Hippocampal formation (tissue), 2 donors: ENCODE measurements around the gene COA8.

Experiments
- DNase-seq, 2 donors: peaks; one replicate each; lab custom pipeline; 2025; lab: John Stamatoyannopoulos, UW

The COA8 gene

DNA sequence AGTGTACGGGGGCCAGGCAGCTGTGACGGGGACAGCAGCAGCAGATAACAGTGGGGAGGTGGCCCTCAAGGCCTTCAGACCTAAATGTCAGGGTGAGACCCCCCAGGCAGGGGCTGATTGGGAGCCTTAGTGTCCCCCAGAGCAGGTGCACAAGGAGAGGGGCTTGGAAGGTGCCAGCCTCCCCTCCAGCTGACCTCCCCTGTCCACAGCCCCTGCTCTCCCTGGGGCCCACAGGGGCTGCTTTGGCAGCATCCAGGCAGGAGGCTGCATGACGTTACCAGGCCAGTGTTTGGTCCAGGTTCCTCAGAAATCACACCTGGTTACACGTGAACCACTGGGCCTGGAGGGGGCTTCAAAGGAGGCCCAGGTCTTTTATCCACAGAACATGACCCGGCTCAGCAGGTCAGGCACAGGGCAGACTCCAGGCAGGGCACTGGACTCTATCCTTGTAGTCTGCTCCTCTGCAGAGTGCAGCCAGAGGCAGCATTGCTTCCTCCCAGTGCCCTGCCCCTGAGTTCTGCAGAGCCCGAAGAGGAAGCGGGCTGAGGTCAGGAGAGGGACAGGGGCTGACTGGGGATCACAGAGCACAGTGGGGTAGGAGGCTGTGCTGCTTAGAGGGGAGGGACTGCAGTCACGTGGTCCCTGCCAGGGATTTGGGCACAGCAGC lies 36.4 kb upstream of the COA8 start:
- DNase-seq = no peak

DNA sequence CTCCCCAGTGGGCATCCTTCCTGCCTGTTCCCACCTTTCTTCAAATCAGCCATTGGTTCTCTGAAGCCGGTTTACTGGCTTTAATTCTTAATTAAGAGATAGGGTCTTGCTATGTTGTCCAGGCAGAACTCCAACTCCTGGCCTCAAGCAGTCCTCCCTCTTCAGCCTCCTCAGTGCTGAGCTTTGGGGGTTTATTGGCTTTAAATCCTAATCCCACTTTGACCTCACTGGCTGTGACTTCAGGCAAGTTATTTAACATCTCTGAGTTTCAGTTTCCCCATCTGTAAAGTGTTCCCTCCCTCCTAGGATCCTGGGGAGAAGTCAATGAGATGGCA lies 35.9 kb upstream of the COA8 start:
- no peak for DNase-seq

DNA sequence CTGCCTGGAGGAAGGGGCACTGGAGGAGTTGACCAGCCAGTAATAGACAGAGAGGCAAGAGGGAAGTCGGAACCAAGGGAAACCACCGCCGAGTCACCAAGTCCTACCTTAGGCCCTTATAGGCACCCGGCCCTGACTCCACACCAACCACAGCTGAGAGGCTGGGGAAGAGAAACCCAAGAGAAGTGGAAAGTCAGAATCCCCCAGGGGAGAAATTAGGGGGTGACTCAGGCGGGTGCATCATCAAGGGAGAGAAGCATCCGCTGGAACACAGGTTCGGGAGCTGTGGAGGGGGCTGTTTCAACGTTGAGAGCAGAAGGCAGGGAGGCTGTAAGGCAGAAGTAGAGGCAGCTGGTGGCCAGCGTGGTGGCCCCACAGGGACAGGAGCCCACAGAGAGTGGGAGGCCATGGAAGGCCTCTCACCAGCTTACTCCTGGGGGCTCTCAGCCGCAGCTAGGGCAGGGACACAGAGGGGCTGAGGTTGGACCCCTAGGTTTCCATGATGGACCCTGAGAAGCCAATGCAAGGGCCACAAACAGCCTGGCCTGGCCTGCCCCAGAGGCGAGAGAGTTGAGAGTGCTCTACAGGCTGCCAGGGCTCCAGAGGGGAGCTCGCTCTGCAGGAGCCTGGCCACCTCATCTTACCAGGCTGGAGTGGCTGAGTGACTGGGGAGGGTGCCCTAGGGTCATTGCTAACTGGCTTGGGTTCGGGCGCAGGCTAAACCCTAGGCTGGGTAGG lies 35.2 kb upstream of the COA8 start:
- no peak for DNase-seq

DNA sequence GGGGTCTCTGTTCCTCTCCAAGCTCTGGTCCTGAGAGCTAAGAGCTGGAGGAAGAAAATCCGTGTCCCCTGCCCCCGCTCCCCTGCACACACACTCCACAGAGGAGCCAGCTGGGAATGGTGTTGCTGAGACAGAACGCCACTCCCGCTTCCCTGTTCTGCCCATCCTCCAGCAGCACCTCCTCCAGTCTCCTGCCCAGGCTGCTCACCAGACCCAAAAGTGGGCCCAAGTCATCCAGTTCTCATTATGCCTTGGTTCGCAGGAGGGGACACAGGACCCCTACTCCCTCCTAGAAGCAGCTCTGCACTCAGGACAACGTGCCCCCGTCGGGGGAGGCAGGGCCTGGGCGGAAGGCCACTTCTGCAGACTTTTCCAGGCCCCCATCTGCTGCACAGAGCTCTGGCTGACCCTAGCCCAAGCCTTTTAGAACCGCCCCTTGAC lies 34.6 kb upstream of the COA8 start:
- DNase-seq = peak in 1 of 2 donors; percentile 29

DNA sequence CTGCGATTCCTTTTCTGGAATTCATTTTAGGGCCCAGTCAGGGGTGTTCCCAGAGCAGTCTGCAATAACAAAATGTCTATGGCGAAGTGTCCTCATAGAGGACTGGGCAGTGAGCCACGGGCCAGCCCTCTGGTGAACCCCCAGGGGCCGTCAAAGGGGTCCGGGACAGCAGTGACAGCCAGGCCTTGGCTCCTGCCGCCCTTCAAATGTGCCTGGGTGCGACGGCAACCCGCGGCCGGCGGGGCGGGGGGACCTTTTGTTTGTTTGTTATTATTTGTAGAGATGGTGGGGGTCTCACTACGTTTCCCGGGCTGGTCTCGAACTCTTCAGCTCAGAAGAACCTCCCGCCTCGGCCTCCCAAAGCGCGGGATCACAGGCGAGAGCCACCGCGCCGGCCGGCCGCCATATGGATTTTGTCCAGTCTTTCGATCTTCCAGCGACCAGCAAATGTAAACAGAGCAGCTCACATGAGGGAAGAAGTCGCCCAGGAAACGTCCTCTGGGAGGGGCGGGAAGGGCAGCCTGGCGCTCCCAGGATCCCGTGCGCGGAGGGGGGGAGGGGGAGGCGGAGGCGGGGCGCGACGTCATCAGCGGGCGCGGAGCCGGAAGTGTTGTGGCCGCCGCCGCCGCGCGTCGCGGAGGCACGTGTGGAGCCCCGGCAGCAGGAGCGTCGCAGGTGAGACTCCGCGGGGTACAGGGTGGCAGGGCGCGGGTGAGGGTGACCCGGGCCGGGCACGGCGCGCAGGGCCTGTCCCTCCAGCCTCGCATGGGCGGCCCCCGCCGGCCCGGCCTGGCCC lies 34.0 kb upstream of the COA8 start, which contains the start of gene TRMT61A:
TRMT61A (plus strand) TSS at position 610 of the 796 bp plus-strand sequence. CDS start 783 bp downstream, outside the sequence.
- DNase-seq = peak; percentile 87 to 92

DNA sequence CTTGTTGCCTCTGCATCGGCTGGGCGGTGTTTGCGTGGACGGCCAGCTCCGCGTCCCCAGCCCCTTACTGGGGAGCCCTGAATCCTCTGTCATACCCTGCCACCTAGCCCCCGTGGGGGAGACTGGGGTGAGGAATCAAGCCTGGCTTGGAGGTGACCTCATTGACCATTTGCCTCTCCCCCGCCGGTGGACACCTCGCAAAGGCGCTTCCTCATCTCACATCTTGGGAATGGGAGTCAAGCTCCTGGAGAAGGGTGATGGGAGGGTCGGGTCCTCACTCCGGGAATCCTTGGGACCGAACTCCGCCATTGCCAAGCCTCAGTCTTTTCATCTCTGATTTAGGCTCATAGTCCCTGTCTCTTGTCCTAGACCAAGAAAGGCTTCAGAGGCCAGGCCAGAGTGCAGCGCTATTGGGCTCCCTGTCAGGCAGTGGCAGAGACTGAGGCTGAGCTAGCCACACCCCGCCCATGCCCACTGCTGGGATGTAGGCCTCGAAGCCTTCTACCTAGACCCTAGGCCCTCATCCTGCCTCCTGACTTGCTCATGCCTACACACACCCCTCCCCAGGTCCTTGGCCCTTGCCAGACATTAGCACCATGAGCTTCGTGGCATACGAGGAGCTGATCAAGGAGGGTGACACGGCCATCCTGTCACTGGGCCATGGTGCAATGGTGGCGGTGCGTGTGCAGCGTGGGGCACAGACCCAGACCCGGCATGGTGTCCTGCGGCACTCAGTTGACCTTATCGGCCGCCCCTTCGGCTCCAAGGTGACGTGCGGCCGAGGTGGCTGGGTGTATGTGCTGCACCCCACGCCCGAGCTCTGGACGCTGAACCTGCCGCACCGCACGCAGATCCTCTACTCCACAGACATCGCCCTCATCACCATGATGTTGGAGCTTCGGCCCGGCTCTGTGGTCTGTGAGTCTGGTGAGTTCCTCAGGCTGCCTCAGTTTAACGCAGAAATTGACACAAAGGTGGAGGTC lies 33.1 kb upstream of the COA8 start:
- no peak for DNase-seq

DNA sequence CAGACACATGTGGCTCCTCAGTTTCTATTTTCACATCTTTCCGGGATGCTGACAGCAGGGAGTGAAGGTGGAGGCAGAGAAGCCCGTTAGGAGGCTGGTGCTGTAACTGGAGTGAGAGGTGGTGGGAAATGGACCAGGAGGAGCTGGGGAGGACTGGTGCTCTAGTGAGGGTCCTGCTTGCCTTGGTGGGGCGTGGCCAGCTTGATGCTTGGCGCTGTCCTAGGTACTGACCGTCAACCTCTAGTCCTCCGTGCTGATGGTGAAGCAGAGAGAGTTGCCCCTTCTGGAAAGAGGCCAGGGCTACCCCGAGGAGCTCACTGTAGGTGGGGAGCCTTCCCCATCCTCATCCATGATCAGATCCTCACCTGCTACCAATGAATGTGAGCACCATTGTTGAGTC lies 32.4 kb upstream of the COA8 start:
- no peak for DNase-seq

DNA sequence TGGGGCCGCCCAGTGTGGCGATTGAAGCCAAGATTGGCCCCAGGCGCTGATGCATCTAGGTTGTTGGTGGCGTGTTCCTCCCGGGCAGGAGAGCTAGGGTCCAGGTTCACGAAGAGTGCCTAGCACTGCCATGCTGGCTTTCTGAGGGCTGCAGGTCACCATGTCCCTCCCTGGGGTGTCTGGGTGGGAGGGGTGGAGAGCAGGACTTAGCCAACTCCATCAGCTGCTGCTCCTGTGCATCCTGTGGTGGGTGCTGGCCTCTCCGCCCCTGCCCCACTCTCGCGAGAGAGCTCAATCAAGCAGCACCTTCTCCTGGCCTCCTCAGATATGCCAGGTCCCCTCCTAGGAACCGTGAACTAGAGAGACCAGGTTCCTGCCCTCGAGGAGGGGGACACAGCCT lies 31.9 kb upstream of the COA8 start:
- DNase-seq = no peak

DNA sequence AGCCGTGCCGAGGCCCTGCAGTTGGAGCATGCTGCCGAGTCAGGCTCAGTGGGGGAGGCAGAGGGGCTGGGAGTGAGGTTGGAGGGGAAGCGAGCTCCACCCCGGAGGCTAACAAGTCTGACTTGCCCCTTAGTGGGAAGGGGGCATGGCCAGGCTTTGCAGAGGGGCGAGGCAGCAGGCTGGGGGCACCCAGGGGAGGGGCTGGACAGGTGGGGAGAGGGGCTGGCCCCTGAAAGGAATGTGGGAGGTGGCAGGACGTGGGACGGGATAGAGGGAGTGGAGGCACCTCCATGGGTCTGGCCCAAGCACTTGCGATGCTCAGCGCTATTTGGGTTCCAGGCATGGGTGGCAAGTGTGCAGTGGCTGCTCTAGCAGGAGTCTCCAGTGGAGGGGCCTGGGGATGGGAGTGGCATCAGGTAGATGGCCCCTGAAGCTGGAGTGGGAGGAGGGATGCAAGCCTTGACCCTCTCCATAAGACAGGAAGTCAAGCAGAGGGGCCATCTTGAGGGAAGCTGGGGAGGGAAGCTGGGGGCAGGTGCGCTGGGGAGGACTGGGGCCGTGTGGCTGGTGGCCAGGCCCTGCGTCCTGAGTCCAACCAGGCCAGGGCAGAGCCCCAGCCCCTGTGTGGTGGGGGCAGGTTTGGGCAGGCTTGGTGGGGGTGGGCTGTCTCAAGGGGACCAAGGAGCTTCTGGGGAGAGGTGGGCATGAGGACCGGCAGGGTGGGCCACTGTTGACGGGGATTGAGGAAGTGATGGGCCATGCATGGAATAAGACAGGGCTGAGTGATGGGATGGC lies 31.1 kb upstream of the COA8 start:
- DNase-seq = no peak

DNA sequence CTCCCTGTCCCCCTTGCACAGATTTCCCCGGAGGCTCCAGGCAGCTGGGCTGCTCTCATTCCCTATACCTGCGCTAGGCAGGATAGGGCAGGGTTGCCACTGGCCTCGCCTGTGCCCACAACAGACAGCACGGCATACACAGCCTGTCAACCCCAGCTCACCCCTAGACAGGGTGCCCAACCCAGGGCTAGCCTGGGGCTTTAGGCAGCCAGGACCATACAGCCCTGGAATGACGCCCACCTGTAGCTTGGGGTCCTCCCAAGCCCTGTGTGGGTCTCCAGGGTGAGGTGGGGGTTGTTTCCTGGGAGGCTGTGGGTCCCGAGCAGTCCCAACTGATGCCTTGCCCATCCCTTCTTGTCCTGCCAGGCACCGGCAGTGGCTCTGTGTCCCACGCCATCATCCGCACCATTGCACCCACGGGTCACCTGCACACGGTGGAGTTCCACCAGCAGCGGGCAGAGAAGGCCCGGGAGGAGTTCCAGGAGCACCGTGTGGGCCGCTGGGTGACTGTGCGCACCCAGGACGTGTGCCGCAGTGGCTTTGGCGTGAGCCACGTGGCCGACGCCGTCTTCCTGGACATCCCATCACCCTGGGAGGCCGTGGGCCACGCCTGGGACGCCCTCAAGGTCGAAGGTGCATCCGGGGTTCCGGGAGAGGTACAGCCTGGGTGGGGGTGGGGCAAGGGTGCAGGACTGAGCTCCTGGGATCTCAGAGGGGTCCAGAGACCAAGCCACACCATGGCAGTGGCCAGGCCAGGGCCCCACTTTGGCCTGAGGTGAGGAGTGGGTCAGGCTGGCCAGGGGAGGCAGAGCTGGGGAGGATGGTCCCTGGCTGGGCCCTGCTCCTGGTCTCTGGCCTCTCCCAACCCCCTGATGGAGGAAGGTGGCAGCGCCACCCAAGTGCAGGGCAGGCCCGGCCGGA lies 30.3 kb upstream of the COA8 start:
- DNase-seq = no peak

DNA sequence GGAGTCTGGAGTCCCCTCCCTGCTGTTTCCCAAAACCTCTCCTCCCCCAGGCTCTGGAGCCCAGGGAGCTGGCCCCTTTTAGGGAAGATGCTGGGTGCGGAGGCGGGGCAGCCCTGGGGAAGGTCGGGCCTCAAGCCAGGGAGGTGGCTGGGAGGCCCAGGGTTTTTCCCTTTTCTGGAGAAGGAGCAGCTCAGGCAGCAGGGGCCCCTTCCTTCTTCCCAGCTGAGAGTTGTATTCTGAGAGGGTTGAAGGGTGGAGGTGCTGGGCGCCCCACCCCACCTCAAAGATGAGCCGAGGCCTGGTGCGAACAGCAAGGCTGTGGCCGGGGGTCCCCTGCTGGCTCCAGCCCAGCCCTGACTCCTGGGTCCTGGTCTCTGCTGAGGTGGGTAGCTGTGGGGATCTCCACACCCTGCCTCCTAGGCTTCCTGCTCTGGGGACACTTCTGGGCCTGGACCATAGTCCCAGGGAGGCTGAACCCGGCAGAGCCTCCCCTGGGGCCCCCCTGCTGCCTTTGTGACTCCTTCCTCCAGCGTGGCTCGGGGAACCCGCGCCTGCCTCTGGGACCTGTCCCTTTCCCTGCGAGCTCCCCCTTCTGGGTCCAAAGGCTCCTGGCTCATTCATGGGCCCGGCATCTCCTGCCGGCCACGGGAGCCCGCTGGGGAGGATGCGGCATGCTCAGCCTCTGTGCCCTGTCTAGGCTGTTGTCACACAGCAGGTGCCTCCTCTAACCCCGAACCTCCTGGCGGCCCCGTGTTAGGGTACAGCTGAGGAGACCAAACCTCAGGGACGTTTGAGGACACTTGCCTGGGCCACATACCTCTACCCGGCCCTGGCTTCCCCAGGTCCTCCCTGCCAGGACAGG lies 29.4 kb upstream of the COA8 start:
- no peak for DNase-seq

DNA sequence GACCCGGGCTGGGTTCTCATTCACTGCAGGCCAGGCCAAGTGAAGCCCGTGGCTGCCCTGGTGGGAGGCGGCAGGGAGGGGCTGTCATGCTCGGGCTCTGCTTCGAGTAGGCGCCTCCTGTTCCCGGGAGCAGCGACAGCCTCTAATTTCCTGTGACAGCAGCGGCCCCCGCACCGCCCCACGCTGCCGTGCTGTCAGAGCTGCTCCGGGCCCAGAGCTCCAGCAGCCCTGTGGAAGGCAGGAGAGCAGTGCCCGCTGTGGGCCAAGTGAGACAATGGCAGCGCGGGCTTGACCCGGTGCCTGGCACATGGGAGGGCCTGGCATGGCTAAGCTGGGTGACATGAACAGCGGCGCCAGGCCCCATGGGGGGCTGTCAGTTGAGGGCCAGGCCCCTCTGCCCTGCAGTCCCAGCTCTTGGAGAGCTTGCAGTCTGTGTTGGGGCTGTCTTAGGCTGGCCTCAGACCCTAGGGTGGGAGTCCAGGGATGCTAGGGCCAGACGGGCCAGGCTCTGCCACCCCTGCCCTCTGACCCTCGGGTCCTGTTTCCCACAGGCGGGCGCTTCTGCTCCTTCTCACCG lies 28.7 kb upstream of the COA8 start:
- DNase-seq = no peak

DNA sequence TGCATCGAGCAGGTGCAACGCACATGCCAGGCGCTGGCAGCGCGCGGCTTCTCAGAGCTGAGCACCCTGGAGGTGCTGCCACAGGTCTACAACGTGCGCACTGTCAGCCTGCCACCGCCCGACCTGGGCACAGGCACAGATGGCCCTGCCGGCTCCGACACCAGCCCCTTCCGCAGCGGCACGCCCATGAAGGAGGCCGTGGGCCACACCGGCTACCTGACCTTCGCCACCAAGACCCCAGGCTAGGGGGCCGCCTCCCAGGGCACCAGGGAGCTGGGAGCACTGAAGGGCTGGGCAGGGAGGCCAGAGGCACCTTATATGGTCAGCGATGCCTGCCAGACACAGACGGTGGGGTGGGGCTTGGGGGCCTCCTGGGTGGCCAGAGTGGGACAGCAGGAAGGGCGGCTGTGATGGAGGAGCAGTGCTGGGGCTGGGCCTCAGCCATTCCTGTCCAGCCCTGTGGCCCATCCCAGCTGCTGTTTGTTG lies 28.1 kb upstream of the COA8 start:
- DNase-seq = no peak

DNA sequence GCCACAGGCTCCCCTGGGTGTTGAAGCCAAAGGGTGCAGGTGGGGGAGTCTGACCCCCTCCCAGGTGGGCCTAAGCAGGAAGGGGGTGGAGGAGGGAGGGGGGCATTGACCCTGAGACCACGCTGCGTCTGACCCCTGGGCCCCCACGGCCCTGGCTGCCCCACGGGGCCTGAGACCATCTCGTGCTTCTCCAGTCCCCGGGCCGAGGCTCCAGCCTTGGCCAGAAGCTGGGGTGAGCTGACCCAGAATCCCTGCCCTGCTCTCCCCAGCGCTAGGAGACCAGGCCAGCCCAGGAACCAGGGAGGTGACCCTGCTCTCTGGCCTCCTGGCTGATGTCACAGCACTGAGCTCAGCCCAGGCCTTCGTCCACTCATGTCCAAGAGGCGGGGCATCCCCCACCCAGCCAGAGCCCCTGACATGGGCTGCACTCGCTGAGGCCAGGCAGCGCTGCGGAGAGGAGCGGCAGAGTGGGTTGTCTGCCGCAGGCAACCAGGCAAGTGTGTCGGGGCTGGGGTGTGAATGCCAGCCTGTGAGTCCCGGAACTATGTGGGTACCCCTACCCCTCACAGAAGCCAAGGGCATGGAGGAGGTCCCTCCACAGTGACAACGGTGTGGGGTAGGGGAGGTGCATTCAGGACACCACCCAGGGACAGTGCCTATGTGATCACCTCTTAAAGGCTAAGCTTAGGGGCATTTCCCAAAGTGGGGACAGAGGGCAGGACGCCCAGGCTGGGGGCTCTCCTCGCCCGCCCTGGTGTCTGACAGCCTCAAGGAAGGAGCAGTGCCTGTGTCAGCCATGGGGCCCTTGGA lies 27.5 kb upstream of the COA8 start:
- DNase-seq = no peak

DNA sequence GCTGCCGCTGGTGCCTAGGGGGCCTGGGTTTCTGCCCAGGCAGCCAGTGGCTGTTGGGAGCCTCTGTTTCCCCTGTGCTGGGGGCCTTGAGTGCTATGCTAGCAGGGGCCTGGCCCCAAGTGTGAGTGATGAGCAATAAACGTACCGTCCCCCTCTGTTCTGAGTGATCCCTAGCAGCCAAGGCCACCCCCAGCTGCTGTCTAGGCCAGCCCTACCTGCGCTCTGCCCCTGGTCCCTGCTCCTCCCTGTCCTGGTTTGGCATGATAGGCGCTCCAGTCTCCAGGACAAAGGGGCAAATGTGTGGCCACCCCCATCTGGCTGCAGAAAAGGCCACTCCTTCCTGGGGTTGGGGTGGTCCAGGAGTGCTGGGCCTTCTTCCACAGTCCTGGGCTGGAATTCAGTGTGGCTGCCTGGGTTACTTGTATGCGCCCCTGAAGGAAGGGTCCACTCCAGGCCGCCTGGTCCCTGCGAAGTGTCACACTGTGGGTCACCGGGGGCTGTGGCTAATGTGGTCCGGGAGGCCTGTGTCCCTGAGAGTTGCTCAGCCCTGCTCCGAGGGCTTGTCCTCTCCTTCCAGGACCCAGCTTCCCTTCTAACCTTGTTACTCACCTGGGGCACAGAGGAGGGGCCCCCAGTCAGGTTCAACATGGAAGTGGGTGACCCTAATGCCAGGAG lies 26.7 kb upstream of the COA8 start:
- DNase-seq = no peak

DNA sequence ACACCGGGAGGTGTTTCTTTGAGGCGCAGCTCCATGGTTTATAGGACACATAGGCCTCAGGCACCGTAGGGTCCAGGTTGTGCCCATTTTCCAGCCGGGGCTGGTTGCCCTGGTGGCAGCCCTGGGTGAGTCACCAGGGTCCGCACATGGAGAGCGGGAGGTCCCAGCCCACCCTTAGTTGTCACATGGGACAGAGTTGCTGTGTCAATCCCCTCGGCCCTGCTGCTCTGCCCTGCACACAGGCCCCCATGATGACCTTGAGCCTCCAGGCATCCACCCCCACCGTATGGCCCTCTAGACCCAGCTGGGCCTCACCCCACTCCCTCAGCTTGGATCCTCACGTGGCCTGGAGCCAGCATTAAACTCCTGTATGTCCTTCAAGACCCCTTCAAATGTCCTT lies 26.1 kb upstream of the COA8 start:
- no peak for DNase-seq
